ENCODE measurements around the gene UBE3A.
A peak's percentile ranks its signal among the peaks of the same experiment; 100 is the strongest.
"Not testable (repeated sequence)": the region's sequence is repeated elsewhere in the genome, so short reads cannot be mapped to it uniquely, and the experiment has no call there.

UBE3A gene

DNA sequence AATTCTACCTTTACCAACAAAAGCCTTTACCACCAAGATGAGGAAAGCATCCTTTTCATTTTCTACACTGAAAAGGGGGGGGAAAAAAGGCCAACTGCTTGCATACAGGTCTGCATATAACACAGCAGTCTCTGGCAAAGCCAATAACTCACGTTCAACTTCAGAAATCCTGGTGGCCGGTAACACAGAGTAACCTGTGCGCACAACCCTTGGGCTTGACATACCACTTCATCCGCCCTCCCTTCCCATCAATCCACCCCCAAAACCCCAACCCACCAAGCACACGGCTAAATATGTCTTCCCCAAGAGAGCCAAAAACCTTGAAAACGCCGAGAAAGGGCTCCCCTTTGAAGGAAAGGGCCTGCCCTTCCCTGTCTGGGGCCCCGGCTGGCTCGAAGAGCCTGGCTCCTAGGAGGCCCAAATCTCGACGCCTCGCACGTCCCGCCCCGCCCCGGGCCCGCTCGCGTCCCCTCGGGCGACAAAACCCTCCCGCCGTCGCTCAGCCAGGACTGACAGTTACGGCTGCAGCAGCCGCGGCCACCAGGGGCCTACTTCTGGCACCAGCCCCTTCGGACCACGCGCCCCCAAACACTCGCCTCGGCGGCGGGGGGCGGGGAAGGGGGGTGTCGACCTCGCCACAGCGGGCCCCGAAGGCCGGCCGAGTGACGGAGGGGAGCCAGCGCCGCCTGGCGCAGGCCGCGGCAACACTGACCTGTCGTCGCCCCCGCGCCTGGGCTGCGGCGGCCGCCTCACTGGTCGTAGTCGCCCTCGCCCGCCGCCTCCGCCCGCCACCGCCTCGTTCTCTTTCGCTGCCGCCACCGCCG is 835 bp downstream of the UBE3A start:
- DNase-seq = peak; percentile 67

DNA sequence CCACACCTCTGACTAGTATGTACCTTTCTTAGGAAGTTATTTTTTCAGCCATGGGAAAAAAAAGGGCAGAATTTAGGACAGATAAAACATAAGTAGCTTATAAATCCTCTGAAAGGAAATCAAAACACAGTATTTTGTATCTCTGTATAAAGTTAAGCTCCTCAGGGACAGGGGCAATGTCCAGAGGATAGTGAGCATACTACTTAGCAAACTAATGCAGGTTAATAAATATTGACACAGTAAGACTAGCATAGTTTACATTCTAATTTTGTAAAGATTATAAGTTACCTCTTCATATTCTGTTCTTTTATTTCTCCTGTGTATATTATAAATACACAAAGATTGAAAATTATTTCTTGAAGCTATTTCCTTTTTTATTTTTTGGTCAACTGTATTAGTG is 2.1 kb downstream of the UBE3A start:
- no peak for DNase-seq

DNA sequence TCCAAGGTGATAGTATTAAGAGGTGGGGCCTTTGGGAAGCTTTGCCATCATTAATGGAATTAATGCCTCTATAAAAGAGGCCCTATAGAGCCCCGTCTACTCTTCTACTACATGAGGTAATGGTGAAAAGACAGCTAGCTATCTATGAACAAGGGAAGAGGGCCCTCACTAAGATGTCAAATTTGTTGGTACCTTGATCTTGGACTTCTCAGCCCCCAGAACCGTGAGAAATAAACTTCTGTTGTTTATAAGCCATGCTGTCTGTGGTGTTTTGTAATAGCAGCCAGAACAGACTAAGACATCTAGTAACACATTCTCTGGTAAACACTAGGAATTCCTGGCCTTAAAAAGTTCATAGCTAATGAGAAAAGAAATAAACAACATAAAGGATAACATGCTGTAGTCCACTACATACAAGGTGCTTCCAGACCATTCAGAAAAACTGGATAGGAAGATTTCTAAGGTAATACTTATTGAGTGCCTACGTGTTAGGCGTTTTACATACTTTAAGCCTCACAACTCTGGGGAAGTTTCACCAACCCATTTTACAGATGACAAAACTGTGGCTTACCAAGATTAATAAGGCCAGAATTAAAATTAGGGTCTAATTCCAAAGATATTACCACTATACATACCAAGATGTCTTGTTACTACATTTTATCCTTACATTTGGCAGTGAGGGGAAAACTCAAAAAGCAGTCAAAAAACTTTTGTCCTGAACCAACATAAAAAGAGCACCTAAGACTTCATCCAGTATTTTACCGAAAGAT is 3.2 kb downstream of the UBE3A start:
- no peak for DNase-seq

DNA sequence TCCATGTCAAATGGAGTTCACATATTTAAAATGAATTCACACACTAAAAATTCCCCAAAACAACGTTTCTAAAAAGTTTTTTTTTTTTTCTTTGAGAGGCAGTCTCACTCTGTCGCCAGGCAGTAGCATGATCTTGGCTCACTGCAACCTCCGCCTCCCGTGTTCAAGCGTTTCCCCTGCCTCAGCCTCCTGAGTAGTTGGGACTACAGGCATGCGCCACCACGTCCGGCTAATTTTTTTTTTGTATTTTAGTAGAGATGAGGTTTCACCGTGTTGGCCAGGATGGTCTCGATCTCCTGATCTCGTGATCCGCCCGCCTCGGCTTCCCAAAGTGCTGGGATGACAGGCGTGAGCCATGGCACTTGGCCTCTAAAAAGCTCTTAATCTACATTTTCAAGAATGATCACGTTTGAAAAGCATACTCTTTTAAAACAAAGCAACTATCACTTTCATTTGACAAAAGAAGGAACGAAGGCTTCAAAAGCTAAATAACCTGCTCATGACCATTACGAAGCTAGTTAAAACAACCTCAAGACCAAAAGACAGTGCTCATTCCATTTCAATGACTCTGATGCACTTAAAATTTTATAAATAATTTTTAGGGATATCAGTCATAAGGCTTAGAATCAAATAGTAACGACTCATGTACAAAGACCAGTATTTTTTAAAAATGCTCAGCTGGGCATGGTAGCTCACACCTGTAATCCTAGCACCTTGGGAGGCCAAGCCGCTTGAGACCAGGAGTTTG is 5.5 kb downstream of the UBE3A start:
- no peak for DNase-seq

DNA sequence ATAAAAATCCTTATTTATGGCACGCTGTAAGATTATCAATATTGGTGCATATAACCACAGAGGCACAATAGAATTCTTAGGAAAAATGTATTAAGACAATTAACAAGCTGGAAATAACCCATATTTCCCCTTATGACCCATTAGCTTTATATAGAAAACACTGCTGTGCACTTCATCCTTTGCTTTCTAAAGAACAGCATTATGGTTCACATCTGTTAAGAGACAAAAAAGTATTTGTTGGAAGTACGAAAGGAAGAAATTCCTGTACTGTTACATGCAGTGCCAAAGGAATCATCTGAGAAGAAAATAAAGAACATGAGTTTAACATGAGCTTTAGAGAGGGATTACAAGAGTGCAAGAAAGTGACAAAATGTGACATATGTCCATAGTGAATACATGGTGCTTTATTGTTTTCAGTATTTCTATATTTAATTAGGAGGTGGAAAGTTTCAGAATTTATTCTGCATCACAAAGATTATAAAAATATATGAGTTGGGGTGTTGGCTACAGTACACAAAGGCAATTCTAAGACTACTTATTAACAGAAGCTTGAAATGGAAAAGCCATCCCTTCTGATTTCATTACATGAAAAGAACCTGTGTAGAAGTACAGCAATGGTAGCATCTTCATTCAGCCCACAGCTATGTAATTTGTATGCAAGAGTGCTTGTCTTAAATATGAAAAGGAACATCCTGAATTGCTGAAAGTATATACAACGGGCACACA is 6.8 kb downstream of the UBE3A start:
- DNase-seq = no peak

DNA sequence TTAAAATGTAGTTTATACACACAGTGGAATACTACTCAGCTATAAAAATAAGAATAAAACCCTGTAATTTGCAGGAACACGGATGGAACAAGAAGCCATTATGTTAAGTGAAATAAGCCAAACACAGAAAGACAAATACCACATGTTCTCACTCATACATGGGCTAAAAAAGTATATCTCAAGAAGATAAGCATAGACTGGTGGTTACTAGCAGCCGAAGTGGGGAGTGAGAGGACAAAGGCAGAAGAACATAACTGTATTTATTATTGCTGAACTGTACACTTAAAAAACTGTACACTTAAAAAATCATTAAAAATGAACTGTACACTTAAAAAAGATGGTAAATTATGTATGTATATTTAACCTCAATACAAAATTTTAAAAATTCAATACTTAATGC is 11.0 kb downstream of the UBE3A start:
- DNase-seq = no peak

DNA sequence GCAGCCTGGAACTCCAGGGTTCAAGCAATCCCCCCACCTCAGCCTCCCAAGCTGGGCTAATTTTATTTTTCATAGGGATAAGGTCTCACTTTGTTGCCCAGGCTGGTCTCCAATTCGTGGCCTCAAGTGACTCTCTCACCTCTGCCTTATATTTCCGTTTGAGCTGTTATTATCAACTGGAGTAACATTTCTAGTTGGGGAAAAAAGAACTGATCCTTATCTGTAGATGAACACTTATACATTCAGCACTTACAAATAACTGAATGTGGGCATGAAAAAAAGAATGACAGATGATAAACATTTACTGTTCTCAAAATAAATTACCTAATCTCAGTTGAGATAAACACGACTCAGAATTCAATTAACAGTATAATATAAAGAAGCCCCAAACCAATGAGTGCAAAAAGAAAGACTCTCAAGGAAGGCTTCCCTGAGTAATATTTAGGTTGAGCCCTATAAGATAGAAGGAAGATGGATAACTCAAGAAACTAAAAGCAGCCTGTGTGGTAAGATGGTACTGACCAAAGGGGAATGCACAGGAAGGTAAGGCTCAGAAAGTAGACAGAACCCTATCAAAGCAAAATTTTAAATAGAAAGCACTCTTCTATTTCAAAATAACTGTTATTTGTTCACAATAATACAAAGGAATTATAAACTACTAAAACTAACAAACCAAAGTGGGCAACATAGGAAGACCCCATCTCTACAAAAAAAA is 11.8 kb downstream of the UBE3A start:
- DNase-seq = no peak

DNA sequence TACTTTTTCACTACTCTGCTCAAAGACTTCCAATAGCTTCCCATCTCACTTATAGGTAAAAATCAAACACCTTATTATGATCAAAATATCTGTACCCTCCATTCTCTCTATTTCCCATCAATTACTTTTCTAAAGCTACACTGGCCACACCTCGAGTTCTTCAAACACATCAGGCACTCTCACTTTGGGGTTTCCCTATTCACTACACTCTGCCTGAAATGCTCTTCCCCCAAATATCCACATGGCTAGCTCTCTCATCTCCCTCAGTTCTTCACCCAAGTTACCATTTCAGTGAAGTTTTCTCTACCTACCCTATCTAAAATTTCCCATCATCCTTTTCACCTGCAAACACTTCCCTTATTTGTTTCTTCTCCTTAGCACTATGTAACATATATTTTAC is 14.8 kb downstream of the UBE3A start:
- no peak for DNase-seq

DNA sequence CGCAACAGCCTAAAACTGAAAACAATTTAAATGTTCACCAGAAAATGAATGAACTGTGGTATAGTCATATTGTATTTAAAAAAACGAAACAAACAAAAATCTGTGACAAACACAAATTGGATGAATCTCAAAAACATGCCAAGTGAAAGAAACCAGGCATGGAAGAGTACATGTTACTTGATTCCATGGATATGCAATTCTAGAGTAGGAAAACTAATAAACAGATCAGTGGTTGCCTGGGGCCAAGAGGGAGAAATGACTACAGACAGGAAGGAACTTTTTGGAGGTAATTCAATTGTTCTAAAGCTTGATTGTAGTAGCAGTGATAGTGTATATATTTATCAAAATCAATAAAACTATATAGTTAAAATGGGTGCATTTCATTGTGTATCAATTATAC is 16.8 kb downstream of the UBE3A start:
- no peak for DNase-seq

DNA sequence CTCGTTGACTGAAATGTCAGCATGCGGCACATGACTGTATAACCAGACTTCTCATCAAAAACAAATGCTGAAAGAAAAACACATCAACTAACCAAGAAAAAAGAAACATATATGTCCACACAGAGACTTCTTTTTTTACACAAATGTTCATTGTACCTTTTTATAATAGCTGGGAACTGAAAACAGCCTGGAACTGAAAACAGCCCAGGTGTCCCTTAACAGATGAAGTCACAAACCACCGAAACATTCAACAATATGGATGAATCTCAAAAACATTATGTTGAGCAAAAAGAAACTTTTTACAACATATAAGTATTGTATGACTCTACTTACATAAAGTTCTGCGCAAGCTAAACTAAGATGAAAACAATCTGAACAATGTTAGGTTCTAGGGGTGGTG is 20.6 kb downstream of the UBE3A start:
- no peak for DNase-seq

DNA sequence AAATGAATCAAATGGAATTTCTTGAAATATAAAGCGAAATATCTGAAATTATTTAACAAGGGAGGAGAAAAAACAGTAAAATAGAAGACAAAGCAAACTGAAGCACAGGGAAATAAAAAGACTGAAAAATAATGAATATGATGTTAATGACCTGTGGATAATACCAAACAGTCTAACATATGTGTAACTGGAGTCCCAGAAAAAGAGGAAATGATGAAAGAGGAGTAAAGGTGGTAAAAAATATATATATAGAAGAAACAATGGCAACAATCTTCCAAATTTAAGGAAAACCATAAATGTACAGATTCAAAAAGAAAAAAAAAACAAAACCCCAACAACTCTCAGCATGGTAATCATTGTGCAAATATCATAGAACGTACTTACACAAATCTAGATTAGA is 21.2 kb downstream of the UBE3A start:
- DNase-seq = no peak

DNA sequence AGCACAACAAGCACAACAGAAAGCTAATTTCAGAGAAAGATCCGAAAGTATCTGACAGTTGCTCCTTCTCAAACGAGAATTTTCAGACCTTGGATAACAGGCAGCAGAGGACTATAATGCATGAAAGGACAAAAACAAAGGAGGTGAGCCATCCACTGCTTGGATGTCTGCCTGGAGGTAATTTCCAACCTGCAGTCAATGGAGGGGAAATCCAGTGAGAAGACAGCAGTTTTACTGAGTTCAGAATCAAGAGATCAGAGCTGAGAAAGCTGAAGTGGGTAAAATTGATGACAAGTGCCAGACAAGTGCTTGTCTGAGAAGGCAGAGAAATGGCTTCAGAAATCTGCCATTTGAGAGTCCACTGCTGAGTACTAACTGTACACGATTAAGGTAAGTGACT is 22.1 kb downstream of the UBE3A start:
- DNase-seq = no peak

DNA sequence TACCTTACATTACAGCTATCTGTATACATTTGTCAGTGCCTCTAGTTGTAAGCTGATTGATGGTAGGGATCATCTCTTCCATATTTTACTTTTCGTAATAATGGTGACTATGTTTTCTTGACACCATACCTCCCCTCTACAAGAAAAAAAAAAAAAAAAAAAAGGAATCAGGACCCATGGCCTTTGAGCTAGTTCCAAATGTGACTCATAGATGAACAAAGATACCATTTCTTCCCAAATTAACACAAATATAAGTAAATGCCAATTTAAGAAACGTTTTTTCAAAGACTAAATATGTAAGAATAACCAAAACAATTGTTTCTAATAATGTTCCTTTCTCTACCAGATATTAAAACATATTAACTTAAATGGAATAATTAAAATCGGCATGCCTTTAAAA is 23.1 kb downstream of the UBE3A start:
- DNase-seq = no peak

DNA sequence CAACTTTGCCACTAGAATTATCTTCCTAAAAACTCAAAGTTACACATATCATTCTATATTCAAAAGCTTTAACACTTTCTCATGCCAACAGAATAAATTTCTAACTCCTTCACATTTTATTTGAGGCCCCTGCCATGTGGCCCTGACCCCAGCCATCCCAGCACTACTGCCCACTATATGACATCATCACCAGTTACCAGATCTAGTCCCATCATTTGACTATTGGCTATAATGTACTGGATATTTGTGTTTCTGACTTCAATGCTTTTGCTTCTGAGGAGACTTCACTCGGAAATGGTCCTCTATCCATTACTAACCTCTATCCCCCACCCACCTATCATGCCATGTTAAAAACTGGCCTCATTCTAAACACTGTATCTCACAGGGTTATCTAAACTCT is 23.6 kb downstream of the UBE3A start:
- no peak for DNase-seq

DNA sequence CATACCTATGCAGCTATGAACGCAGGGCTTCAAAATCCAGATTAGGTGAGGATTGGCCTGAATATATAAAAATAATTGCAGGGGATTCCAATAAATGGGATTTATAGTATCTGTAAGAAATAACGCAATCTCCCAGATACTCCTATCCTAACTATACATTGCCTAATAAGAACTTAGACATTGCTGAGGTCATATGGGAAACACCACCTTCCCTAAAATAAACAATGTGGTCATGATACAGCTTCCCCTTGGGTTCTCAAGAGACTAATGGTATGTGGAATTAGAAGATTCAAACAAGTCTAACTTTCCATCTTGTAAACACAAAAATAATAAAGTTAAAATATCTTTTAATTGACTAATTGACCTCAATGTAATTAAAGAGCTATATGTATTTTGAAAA is 28.2 kb downstream of the UBE3A start:
- no peak for DNase-seq

DNA sequence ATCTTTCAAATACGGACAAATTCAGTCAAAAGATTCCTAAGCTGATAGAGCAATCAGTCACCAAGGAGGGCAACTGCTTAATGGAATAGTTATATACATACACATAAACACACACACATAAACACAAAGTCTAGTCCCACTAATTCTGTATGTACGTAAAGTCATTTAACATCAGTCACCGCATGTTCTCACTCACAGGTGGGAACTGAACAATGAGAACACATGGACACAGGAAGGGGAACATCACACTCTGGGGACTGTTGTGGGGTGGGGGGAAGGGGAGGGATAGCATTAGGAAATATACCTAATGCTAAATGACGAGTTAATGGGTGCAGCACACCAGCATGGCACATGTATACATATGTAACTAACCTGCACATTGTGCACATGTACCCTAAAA is 29.1 kb downstream of the UBE3A start:
- not testable (repeated sequence) for DNase-seq

DNA sequence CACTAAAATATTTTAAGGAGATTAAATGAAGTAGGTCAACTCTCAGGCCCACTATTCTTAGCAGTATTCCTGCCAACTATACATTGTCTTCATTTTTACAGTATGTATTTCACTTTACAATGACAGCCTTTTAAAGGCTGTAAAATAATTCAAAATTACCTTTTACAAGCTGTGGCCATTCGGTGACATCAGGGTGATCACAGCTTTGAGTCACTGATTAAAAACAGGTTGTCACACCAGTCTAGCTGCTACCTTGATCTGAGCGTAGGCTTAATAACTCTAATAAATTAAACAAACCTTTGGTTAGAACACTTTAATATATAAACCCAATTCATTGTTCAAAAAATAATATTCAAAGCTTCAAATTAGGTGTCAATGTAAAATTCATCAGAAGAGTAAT is 29.9 kb downstream of the UBE3A start:
- no peak for DNase-seq

DNA sequence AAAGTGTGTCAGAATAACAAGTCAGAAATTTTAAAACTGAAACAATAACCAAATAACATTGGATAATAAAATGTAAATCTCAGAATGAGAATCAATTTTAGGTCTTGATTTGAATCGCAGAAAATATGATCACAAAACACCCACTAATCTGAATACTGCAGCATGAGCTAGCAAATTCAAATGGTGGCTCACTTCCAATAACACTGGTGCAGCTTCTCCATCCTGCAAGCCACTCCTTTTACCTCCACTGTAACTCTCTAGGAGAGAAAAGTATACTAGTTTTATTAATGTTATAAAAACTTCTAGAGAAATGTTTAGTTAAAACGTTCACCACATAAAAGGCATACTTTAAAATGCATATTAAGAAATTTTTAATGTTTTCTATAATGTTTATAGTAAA is 30.4 kb downstream of the UBE3A start:
- no peak for DNase-seq

DNA sequence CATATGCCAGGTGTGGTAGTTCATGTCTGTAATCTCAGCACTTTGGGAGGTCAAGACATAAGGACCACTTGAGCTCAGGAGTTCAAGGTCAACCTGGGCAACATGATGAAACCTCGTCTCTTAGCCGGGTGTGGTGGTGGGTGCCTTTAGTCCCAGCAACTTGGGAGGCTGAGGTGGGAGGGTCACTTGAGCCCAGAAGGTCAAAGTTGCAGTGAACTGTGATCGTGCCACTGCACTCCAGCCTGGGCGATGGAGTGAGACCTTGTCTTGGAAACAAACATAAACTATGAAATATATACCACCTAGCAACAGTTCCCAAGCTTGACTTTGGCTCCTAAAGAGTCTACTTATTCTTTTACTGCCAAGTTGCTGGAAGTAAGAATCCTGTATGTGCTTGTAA is 30.9 kb downstream of the UBE3A start:
- DNase-seq = no peak

DNA sequence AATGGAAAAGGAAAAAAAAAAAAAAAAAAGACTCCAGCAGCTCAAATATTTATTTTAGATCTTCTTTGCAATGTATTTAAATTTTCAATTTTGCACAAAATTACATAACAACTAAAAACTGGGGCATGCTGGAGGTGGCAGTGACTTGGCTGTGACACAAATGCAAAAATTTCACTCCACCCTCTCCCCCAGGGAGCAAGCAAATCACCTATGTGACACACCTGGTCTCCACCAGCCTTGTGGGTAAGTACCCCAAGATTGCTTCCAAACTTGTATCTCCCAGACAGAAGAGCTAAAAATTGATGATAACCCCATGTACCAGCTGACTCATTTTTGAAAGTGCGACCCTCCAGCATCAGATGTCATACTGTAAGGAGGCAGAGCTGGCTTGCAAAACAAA is 32.0 kb downstream of the UBE3A start:
- no peak for DNase-seq

DNA sequence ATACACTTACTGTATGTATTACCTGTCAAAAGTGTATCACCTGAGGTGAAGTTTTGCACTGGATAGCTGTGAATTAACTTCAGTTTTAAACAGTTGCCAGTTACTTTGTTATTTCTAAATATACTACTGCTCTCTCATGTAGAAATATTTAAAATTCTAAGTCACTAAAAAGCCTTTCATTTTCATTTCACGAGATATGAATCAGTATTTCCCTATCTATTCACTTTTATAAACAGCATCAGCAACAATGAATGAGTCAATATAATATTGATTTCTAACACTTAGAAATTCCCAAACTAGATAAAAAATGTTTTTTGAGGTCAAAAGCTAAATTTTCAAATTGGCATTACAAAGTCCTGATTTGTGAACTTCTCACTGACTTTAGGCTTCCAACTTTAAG is 32.6 kb downstream of the UBE3A start:
- DNase-seq = no peak

DNA sequence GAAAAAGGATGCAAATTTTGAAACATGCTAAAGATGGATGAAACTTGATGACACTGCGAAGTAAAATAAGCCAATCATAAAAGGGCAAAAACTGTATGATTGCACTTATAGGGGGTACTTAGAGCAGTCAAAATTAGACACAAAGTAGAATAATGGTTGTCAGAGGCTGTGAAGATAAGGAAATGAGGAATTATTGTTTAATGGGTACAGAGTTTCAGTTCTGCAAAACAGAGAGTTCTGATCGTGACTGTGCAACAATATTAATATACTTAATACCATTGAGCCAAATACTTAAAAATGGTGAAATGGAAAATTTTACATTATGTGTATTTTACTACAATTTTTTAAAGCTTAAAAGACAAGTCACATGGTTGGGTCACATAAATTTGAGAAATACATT is 35.1 kb downstream of the UBE3A start:
- DNase-seq = no peak

DNA sequence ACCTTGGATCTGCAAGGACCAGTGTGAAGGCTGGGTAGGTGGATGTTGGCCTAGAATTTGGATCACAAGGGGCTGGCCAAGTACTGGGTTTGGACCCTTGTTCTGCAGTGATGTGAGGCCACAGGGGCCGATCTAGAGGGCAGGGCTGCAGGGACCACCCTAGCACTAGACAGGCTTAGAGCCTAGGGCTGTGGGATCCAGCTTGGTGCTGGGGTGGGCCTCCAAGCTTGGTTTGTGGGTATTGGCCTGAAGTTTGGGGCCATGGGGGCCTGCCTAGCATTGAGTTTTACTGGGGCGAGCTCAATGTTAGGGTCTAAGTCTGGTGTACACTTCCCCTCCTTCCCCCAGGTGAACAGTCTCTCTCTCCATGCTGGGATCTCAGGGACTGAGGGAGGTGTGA is 36.5 kb downstream of the UBE3A start:
- no peak for DNase-seq

Measured in activated T-cell treated with anti-CD3 and anti-CD28 coated beads, Interleukin-2, amount 50 U/mL, for 1 hour (primary cell).